Activated T-cell treated with anti-CD3 and anti-CD28 coated beads, Interleukin-2, amount 50 U/mL, for 48 hours (primary cell): ENCODE data around the gene HIGD2A.

Experiments used
- DNase-seq, 2 experiments: peaks; one replicate each; pipeline ENCODE4 v3.0.0-alpha.2; 2020

The HIGD2A gene

DNA sequence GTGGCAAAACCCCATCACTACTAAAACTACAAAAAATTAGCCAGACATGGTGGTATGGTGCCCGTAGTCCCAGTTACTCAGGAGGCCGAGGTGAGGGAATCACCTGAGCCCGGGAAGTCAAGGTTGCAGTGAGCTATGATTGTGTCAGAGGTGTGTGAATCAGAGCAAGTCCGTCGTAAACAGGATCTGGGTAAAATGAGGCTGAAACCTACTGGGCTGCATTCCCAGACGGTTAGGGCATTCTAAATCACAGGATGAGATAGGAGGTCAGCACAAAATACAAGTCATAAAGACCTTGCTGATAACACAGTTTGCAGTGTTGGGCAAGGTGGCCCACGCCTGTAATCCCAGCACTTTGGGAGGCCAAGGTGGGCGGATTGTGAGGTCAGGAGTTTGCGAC, 29.7 kb downstream of the HIGD2A start:
- DNase-seq = no peak

GRCh38 chr5:176420086-176420485, 31.5 kb downstream of the HIGD2A start:
- no peak for DNase-seq

DNA sequence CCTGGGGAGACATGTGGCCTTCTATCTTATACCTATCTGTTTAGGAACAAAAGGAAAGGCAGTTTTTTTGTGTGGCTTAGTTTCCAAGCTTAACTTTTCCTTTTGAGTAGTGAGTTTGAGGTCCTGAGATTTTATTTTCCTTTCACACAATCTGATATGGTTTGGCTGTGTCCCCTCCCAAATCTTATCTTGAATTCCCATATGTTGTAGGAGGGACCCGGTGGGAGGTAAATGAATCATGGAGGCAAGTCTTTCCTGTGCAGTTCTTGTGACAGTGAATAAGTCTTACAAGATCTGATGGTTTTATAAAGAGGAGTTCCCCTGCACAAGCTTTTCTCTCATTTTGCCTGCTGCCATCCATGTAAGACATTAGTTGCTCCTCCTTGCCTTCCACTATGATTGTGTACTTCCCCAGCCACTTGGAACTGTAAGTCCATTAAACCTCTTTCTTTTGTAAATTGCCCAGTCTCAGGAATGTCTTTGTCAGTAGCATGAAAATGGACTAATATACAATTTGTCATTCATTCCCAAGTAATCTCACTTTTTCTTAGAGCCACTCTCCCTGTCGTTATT, 32.5 kb downstream of the HIGD2A start:
- DNase-seq = no peak

DNA sequence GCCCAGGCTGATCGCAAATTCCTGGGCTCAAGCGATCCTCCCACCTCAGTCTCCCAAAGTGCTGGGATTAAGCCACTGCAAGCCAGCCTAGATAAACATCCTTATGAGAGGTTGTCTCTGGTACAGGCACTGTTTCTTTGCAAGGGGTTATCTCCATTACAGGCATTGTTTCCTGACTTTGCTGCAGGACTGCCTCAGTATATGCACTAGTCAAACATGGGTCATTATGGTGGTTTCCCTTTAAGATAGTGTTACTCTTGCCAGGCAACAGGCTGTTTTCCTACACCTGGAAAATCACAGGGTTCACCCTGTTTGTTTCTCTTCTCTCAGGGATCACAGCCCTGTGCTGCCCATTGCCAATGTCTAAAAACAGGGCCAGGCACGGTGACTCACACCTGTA, 35.6 kb downstream of the HIGD2A start:
- no peak for DNase-seq

- no peak for DNase-seq
These were observed 36.6 kb downstream of the HIGD2A start for GRCh38 chr5:176425138-176425537.

DNA sequence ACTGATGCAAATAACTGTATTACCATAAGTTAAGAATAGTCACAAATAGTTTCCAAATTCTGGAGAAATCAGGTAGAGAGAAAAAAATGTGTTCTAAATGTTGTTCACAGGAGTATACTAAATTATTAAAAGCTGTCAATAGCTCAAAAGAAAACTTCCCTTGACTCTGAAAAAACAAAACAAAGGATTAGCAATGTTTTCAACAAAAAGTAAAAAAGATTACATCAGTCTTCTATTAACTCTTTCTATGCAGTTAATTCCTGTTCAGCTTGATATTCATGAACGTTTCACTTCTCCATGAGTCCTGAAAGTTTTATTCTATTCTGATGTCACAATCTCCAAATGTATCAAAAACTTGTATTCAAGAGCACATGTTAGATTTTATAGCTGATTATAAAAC, 37.2 kb downstream of the HIGD2A start:
- no peak for DNase-seq

- DNase-seq = no peak
These were observed 38.3 kb downstream of the HIGD2A start for GRCh38 chr5:176426876-176427275.

DNA sequence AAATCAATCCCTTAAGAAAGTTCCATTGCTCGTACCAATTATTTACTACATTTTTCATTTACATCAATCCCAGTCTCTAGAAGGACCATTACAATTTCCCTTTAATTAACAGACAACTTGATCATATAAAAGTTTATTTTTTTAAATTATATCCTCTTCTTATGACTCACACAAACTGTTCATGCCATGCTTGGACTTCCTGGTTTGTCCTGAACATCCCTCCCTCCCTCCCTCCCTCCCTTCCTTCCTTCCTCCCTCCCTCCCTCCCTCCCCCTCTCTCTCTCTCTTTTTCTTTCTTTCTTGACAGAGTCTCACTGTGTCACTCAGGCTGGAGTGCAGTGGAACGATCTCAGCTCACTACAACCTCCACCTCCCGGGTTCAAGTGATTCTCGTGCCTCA, 39.4 kb downstream of the HIGD2A start:
- DNase-seq = no peak

- DNase-seq = no peak
These were observed 41.4 kb downstream of the HIGD2A start for GRCh38 chr5:176429972-176430371.

DNA sequence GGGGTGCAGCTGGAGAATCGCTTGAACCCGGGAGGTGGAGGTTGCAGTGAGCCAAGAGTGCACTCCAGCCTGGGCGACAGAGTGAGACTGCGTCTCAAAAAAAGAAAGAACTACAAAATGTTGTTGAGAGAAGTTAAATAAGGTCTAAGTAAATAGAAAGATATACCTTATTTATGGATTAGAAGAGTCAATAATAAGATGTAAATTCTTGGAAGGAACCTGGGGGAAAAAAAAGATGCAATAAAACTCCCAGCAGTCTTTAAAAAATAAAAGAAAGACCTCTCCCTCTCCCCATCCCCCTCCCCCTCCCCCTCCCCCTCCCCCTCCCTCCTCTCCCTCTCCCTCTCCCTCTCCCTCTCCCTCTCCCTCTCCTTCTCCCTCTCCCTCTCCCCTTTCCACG, 44.2 kb downstream of the HIGD2A start:
- no peak for DNase-seq

GRCh38 chr5:176436656-176437055, 48.1 kb downstream of the HIGD2A start:
- DNase-seq = no peak

DNA sequence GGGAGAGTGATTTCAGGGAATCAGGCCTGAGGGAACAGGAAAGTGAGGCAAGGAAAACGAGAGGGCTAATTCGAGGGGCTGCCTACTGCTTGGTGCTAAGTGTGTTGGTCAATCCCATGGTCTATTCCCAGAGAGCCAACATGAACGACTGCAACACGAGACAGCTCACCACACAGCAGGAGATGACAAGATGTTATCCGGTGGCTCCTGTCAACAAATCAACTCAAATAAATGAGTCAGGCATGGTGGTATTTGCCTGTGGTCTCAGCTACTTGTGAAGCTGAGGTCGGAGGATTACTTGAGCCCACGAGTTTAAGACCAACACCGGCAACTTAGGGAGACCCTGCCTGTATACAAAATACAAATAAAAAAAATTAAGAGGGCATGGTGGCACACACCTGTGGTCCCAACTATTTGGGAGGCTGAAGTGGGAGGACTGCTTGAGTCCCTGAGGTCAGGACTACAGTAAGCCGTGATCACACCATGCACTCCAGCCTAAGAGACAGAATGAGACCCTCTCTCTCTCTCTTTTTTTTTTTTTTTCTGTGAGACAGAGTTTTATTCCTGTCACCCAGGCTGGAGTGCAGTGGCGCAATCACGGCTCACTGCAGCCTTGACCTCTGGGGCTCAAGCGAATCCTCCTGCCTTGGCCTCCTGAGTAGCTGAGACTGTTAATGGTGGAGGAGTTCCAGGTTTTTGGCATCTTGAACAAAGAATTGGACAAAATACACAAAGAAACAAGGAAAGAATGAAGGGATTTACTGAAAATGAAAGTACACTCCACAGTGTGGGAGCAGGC, 50.6 kb downstream of the HIGD2A start:
- no peak for DNase-seq
